ENCODE results near the gene ADNP.

Gene ADNP

GRCh38 chr20:50845566-50846215, 85.5 kb downstream of the ADNP start:
- no peak overlapping the region for H3K9ac ChIP-seq (ENCODE audit: low read depth, low read length)
- H3K36me3 ChIP-seq (ENCODE audit: insufficient read depth, low read length) = no peaks in the 10 kb centered on the region; the same call in 1 of the 2 replicates

GRCh38 chr20:50844430-50845100, 86.7 kb downstream of the ADNP start:
- no peaks in the 10 kb centered on the region; the same call in 1 of the 2 replicates for H3K36me3 ChIP-seq (ENCODE audit: insufficient read depth, low read length)
- no peak overlapping the region for H3K9ac ChIP-seq (ENCODE audit: low read depth, low read length)
- H3K4me1 ChIP-seq (ENCODE audit: insufficient read depth, low read length) = peaks cover 10% of the 10 kb centered on the region; the same call in 1 of the 2 replicates
- no peaks in the 10 kb centered on the region for H3K9me3 ChIP-seq (ENCODE audit: control insufficient read depth, insufficient read depth, low read length)

More at GRCh38 chr20:50845566-50846215, 85.5 kb downstream of the ADNP start:
- Histone ChIP-seq H3K4me1 (ENCODE audit: insufficient read depth, low read length) (peaks cover 16% of the 10 kb centered on the region; the same call in 1 of the 2 replicates), H3K9me3 (ENCODE audit: control insufficient read depth, insufficient read depth, low read length) (no peaks in the 10 kb centered on the region)

GRCh38 chr20:50843331-50844276, 87.6 kb downstream of the ADNP start:
- Histone ChIP-seq H3K9ac (ENCODE audit: low read depth, low read length) (no peak overlapping the region), H3K4me1 (ENCODE audit: insufficient read depth, low read length) (peaks cover 10% of the 10 kb centered on the region; the same call in 1 of the 2 replicates), H3K9me3 (ENCODE audit: control insufficient read depth, insufficient read depth, low read length) (no peaks in the 10 kb centered on the region), H3K36me3 (ENCODE audit: insufficient read depth, low read length) (no peaks in the 10 kb centered on the region; the same call in 1 of the 2 replicates)

- H3K4me1 ChIP-seq (ENCODE audit: insufficient read depth, low read length) = peaks cover 10% of the 10 kb centered on the region; the same call in 1 of the 2 replicates
- H3K9me3 ChIP-seq (ENCODE audit: control insufficient read depth, insufficient read depth, low read length) = no peaks in the 10 kb centered on the region
- H3K9ac ChIP-seq (ENCODE audit: low read depth, low read length) = no peak overlapping the region
- H3K36me3 ChIP-seq (ENCODE audit: insufficient read depth, low read length) = no peaks in the 10 kb centered on the region; the same call in 1 of the 2 replicates
Observed at GRCh38 chr20:50842821-50843220, 88.4 kb downstream of the ADNP start.

Measured in ES-I3 (cell line).